Globus pallidus (tissue), 1 donor: Measurements from ENCODE around the gene SCGB3A1.

Experiments used
- DNase-seq: peaks from one replicate; pipeline ENCODE4 v3.0.0-alpha.2; 2015; ENCODE audit warnings: low spot score

SCGB3A1 gene

DNA sequence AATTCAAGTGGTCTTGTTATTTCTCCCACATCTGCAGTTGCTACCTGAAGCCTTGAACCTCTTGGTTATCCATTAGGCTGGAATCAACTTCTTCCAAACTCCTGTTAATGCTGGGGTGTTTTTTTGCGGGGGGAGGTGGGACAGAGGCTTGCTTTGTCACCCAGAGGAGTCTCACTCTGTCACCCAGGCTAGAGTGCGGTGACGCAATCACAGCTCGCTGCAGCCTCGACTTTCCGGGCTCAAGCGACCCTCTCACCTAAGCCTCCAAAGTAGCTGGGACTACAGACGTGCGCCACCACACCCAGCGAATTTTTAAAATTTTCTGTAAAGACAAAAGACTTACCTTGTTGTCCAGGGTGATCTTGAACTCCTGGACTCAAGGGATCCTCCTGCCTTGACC is 4.4 kb downstream of the SCGB3A1 start:
- DNase-seq, result no peak

DNA sequence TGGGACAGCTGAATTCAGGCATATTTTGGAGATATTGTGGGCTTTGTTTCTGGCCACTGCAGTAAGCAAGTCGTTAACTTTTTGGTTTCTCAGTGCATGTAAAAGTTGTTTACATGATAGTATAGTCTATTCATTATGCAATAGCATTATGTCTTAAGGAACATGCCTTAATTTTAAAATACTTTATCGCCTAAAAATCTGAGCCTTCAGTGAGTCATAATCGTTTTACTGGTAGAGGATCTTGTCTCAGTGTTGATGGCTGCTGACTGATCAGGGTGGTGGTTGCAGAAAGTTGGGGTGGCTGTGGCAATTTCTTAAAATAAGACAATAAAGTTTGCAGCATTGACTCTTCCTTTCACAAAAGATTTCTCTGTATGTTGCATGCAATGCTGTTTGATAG is 5.1 kb downstream of the SCGB3A1 start:
- no peak for DNase-seq

DNA sequence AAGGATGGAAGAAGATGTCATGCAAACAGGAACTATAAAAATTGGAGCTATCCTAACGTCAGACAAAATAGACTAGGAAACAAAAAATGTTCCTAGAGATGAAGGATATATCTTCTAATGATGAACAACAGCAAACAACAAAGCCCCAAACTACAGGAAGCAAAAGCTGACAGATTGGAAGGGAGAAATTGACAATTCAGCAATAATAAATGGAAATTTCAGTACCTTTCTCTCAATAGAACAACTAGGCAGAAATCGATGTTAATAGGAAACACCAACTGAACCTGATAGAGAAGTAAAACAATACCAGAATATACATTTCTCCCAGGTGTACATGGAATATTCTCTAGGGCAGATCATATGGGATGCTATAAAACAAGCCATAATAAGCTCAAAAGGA is 7.6 kb downstream of the SCGB3A1 start:
- no peak for DNase-seq

DNA sequence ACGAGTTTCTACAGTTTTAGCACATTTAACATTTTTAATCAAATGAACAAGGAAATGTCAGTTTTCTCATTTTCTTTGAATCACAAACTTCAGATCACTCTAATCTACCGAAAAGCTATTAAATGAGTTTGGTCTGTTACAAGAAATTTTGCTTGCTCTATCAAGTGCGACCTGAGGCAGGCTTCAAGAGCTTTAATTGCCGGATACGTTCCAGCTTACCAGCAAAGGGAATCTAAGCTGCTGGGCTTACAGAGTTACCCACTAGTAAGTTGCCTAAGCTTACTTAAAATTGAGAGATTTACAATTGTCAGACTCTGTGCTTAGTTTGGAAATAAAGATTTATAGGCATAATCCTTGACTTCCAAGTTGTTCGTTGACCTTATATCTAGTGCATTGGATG is 10.6 kb downstream of the SCGB3A1 start:
- DNase-seq, result no peak

DNA sequence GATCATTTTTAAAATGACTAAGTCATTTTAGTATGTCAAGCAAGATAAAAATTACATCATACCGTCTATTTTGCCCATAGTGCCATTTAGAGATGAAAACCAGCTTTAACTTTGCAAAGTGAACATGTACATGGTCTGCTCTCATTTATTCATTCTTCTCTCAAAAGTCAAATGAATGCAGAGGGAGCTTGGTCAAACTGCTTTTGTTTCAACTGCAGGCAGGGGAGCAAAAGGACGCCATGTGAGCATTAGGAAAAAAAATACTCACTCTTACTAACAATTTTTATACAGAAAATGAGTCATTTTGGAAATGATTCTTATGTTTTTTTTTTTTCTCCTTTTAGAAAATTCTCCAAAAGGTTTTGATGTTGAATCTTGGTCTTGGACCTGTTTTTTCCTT is 15.7 kb downstream of the SCGB3A1 start:
- DNase-seq, result no peak

DNA sequence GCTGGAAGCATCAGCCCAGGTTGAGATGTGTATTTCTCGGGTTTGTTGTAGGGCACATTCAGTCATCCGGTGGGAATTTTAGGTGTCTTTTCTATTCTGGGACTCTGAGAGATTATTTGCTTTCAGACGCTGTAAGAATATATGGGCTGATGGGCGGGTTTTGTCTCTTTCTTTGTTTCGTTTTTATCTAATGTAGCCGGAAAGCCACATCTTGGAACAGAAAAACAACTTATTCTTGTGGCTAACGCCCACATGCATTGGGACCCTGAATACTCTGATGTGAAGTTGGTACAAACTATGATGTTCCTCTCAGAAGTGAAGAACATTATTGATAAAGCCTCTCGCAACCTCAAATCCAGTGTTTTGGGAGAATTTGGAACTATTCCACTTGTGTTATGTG is 22.4 kb downstream of the SCGB3A1 start:
- no peak for DNase-seq

DNA sequence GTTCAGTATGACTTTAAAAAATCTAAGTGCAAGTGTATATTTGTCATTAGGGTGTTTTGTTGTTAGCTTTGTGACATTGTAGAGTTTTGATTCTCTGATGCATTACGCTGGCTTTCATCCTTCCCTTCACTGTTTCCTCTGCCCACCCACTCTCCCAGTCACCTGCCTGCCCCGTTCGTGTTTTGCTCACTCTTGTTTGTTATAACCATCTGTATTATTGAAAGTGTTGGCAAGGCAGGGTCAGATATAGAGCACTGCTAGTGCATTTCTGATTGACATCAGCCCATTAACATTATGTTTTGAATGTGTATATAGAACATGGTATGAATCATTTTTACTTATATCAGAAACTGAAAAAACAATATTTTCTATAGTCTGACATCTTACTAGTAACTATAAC is 27.3 kb downstream of the SCGB3A1 start:
- DNase-seq, result no peak

DNA sequence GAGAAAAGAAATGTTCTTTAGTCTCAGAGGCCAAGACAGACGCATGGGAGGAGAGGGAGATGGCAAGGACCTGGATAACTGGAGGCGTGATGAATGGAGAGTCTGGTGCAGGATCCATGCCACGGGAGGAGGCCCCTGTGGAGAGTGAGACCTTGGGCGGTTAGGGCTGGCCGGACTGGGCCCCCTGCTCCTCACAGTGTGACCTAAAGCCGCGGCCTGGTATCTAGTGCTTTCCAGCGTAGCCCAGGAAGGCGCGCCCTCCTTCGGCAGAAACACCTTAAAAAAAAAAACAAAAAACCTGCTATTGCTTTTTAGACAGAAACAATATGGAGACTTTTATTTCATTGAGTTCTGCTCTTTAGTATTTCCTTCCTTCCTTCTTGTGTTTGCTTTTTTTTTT is 33.1 kb downstream of the SCGB3A1 start:
- no peak for DNase-seq

DNA sequence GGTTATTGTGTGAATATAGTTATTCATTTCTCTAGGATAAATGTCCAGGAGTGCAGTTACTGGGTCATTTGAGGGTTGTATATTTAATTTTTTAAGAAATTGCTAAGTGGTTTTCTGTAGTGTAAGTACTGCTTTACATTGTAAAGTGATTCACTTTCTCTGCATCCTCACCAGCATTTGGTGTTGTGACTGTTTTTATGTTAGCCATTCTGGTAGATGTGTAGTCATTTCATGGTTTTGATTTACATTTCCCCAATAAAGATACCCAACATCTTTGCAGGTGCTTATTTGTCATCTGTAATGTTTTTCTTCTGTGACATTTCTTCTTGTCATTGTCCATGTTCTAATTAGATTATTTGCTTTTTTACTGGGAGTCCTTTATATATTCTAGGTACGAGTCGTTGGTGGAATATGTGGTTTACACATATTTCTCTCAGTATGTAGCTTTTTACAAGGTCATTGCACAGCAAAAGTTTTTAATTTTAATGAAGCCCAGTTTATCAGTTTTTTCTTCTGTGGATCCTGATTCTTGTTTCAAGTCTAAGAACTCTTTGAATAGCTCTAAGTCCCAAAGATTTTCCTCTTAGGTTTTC is 34.0 kb downstream of the SCGB3A1 start:
- DNase-seq, result no peak

DNA sequence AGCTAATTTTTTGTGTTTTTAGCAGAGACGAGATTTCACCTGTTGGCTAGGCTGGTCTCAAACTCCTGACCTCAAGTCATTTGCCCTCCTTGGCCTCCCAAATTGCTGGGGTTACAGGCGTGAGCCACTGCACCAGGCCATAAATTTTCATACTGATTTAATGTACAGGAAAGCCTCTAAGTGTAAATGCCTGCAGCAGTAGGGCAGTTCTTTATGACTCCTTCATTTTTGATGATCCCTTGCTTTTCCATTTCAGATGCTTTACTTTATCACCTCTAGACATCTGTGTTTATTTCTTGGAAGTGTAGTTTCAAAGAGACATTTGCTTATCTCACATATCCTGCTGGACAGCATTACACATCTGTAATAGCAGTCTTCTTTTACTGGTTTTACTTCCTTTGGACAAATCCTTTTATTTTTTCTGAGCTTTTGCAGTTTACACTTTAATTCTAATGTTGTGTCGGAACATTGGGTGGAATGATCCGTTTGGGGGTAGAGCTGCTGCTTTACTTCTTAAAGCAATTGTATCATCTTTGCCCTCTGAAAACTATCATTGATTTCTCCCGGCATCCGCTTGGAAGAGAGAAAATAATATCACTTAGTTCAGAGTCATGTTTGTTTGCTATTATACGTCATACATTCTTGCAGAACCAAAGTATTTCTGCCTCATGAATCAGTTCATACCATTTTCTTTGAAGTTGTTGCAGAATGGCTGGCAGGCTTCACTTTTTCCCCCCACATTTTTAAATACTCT is 36.0 kb downstream of the SCGB3A1 start:
- no peak for DNase-seq

DNA sequence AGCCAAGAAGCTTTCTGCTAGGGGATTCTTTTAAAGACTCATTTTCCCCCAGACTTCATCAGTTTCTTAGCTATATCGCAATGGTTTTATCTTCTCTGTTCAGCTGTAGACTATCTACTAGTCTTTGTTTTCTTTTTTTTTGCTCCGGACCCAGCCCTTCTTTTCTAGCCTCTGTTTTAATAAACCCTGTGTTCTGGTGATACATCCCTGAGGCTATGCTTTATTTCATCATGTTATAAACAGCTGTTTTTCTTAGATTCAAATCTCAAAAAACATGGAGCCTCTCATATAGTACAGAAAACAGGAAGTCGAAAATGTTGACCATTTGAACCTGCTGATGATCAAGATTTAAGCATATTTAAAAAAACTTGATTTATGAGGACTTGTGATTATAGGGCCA is 37.8 kb downstream of the SCGB3A1 start:
- DNase-seq, result no peak

DNA sequence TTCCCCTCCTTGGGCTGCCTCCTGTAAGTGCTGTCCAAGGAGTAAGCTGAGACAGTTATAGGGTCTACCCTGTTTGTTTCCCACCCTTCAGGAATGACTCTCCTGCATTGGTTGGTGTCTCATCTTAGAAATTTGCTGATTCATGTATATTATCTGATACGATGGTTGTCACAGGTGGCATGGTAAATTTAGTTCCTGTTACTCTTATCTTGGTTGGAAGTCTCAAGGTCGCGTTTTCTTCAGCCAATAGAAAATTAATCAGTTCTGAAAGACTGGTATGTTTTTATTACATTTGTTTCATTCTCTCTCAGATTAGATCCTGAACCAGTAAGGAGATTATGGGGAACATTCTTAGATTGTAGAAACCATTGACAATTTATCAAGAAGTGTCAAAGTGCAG is 42.7 kb downstream of the SCGB3A1 start:
- no peak for DNase-seq

DNA sequence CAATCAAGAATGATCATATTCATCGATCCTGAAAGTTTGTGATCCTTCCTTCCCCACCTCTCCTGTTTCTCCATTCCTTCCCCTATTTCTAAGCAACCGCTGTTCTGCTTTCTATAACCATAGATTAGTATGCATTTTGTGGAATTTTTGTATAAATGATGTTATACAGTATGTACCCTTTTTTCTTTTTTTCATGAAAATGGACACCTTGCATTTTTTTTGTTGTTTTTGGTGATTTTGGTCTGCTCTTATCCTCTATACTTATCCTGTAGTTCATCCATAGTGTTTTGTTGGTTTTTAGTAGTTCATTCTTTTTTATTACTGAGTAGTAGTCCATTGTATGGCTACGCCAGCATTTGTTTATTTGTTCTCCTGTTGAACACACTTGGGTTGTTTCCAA is 46.1 kb downstream of the SCGB3A1 start:
- DNase-seq, result no peak

DNA sequence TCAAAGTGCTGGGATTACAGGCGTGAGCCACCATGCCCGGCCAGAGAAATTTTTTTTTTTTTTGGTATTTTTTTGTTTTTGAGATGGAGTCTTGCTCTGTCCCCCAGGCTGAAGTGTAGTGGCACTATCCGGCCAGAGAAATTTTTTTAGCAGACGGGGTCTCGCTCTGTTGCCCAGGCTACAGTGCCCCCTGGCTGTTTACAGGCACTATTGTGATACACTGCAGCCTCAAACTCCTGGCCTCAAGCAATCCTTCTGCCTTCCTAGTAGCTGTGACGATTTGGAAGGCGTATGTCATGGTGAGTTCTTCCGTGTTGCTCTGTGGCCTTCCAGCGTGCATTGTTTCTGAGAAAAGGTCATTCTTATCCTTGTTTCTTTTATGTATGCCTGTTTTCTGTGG is 49.6 kb downstream of the SCGB3A1 start:
- DNase-seq, result no peak
